HEK293 (cell line): ENCODE results near the gene EGFL8.

Source experiments
- CTCF ChIA-PET: fragments of 350-600 bp; formaldehyde crosslinking; extraction: SDS; loops from one replicate; lab custom pipeline; 2021; ENCODE audit warnings: antibody characterized with exemption; lab: Yijun Ruan, JAX
- POLR2A ChIA-PET: fragments of 300-600 bp; formaldehyde crosslinking; extraction: SDS; loops from one replicate; lab custom pipeline; 2020; ENCODE audit warnings: antibody characterized with exemption, inconsistent platforms; lab: Yijun Ruan, JAX
- H3K27ac ChIP-seq: fragments of 200-500 bp; sonication (Bioruptor generic); 2 replicates; pipeline ENCODE4 v1.5.1; 2014; ENCODE audit warnings: low read depth, low read length, control low read depth, inconsistent platforms; ENCODE audit errors: extremely low read depth
- H3K36me3 ChIP-seq, 2 experiments: fragments of 200-500 bp in 1 of 2; sonication (Bioruptor generic) in 1 of 2; 1 replicate in 1 of 2; 2 replicates in 1 of 2; pipeline ENCODE4 v1.5.1; 2014 to 2017; ENCODE audit warnings: inconsistent platforms in 2 of 2, low read length in 2 of 2; ENCODE audit not compliant: control insufficient read depth in 2 of 2, insufficient read depth in 1 of 2
- H3K4me1 ChIP-seq: fragments of 200-500 bp; sonication (Bioruptor generic); 2 replicates; pipeline ENCODE4 v1.5.1; 2014; ENCODE audit warnings: mild to moderate bottlenecking, low read length, inconsistent platforms; ENCODE audit not compliant: control insufficient read depth, insufficient read depth
- H3K4me3 ChIP-seq: 2 replicates; pipeline ENCODE4 v1.5.1; 2011; ENCODE audit warnings: low read depth, mild to moderate bottlenecking, control low read depth, low read length, moderate library complexity
- H3K9me3 ChIP-seq: fragments of 200-500 bp; sonication (Bioruptor generic); 2 replicates; pipeline ENCODE4 v1.5.1; 2014; ENCODE audit warnings: low read depth, low read length, inconsistent platforms; ENCODE audit not compliant: control insufficient read depth, insufficient read depth
- HOXD13 ChIP-seq: sonication (generic); formaldehyde crosslinking; IDR thresholded peaks from 2 replicates; pipeline ENCODE4 v1.8.0; 2022; ENCODE audit warnings: missing genetic modification reagents, borderline replicate concordance
- IKZF3 ChIP-seq: fragments of 450-650 bp; IDR thresholded peaks from 2 replicates; pipeline ENCODE4 v1.5.0; 2018; ENCODE audit warnings: missing biosample characterization, mild to moderate bottlenecking, missing genetic modification characterization, moderate library complexity
- KLF7 ChIP-seq: fragments of 450-650 bp; formaldehyde crosslinking; IDR thresholded peaks from 2 replicates; pipeline ENCODE4 v1.5.1; 2016; ENCODE audit warnings: missing biosample characterization, missing genetic modification characterization, borderline replicate concordance
- KLF9 ChIP-seq: fragments of 450-650 bp; formaldehyde crosslinking; IDR thresholded peaks from 2 replicates; pipeline ENCODE4 v1.5.1; 2016; ENCODE audit warnings: missing biosample characterization, missing genetic modification characterization, low read depth
- MEIS1 ChIP-seq: sonication (generic); formaldehyde crosslinking; IDR thresholded peaks from 2 replicates; pipeline ENCODE4 v1.8.1; 2022; ENCODE audit warnings: missing genetic modification reagents, mild to moderate bottlenecking, borderline replicate concordance
- SCRT2 ChIP-seq: fragments of 450-650 bp; formaldehyde crosslinking; IDR thresholded peaks from 2 replicates; pipeline ENCODE4 v1.5.1; 2016; ENCODE audit warnings: missing biosample characterization, missing genetic modification characterization
- SP2 ChIP-seq: fragments of 450-650 bp; formaldehyde crosslinking; IDR thresholded peaks from 2 replicates; pipeline ENCODE4 v1.5.1; 2016; ENCODE audit warnings: missing biosample characterization, missing genetic modification characterization
- SP3 ChIP-seq: fragments of 450-650 bp; formaldehyde crosslinking; IDR thresholded peaks from 2 replicates; pipeline ENCODE4 v1.5.1; 2016; ENCODE audit warnings: missing biosample characterization, missing genetic modification characterization
- SP7 ChIP-seq: fragments of 450-650 bp; formaldehyde crosslinking; IDR thresholded peaks from 2 replicates; pipeline ENCODE4 v1.5.1; 2016; ENCODE audit warnings: missing biosample characterization, missing genetic modification characterization
- ZNF114 ChIP-seq: fragments of 450-650 bp; formaldehyde crosslinking; IDR thresholded peaks from 2 replicates; pipeline ENCODE4 v1.5.0; 2017; ENCODE audit warnings: missing biosample characterization, missing genetic modification characterization
- ZNF133 ChIP-seq: fragments of 450-650 bp; formaldehyde crosslinking; IDR thresholded peaks from 2 replicates; pipeline ENCODE4 v1.5.1; 2016; ENCODE audit warnings: missing biosample characterization, missing genetic modification characterization
- ZNF292 ChIP-seq: fragments of 450-650 bp; formaldehyde crosslinking; IDR thresholded peaks from 2 replicates; pipeline ENCODE4 v1.5.1; 2016; ENCODE audit warnings: low read depth, missing biosample characterization, missing genetic modification characterization, borderline replicate concordance
- ZNF433 ChIP-seq: fragments of 450-650 bp; formaldehyde crosslinking; IDR thresholded peaks from 2 replicates; pipeline ENCODE4 v1.5.1; 2016; ENCODE audit warnings: missing biosample characterization, missing genetic modification characterization, low read depth
- ZNF48 ChIP-seq: fragments of 450-650 bp; formaldehyde crosslinking; IDR thresholded peaks from 2 replicates; pipeline ENCODE4 v1.5.1; 2016; ENCODE audit warnings: missing biosample characterization, missing genetic modification characterization
- ZNF768 ChIP-seq: fragments of 450-650 bp; formaldehyde crosslinking; IDR thresholded peaks from 2 replicates; pipeline ENCODE4 v1.5.1; 2018; ENCODE audit warnings: missing biosample characterization, mild to moderate bottlenecking, missing genetic modification characterization
- ZNF792 ChIP-seq: fragments of 450-650 bp; formaldehyde crosslinking; IDR thresholded peaks from 2 replicates; pipeline ENCODE4 v1.5.1; 2016; ENCODE audit warnings: missing biosample characterization, missing genetic modification characterization
- TF ChIP-seq, protein P1 (sequence below): fragments of 450-650 bp; formaldehyde crosslinking; IDR thresholded peaks from 2 replicates; pipeline ENCODE4 v1.5.1; 2017; ENCODE audit warnings: missing biosample characterization, missing genetic modification characterization
- TF ChIP-seq, protein P2 (sequence below): fragments of 450-650 bp; formaldehyde crosslinking; IDR thresholded peaks from 2 replicates; pipeline ENCODE4 v1.5.1; 2017; ENCODE audit warnings: missing biosample characterization, mild to moderate bottlenecking, missing genetic modification characterization, moderate library complexity

Gene EGFL8

DNA sequence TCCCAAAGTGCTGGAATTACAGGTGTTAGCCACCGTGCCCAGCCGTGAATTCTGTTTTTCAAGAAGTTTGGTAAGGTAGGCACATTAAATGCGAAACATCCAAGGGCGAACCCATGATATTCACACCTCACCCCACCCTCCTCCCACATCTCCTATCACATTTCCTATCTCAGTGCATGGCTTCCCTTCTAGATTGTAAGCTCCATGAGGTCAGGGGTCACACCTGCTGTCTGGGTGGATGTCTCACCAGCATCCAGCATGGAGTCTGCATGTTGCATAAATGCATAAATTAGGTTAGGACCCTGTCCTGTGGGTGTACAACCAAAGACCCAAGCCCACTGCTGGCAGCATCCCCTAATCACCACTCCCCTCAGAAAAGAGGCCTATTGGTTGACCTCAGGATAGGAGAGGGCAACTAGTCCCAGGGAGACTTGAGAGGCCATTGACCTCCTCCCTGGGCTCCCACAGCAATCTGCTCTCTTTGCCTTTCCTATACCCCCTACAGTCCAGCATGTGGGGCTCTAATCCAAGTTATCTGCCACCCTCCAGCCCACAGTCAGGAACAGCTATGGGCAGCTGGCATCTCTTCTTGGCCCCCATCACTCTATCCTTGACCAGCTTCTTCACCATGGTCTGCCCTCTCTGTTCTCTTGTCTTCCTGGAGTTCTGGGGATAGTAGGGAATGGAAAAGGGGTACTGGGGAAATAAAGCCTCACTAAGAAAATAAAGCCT, 16.8 kb upstream of the EGFL8 start:
- H3K4me3 ChIP-seq: no peak overlapping the region
- no peaks in the 10 kb centered on the region for H3K36me3 ChIP-seq
- CTCF ChIA-PET: interaction anchor here (0.6 to 2.1 kb wide), 3 partner anchors 29 to 639 kb away, joined by 3 to 9 read pairs (median 5); no protein-coding TSS in a partner anchor
- H3K9me3 ChIP-seq: no peaks in the 10 kb centered on the region
- no peak for TF ChIP-seq IKZF3 (tag by site-specific recombination)
- TF ChIP-seq ZNF133 (tag by site-specific recombination): no peak
- no peak for TF ChIP-seq ZNF768 (tag by site-specific recombination)
- no peak for TF ChIP-seq KLF7
- TF ChIP-seq ZNF292 (tag by site-specific recombination): no peak
- TF ChIP-seq ZNF48 (tag by site-specific recombination): no peak
- no peak for TF ChIP-seq ZNF114
- TF ChIP-seq, protein P1, sequence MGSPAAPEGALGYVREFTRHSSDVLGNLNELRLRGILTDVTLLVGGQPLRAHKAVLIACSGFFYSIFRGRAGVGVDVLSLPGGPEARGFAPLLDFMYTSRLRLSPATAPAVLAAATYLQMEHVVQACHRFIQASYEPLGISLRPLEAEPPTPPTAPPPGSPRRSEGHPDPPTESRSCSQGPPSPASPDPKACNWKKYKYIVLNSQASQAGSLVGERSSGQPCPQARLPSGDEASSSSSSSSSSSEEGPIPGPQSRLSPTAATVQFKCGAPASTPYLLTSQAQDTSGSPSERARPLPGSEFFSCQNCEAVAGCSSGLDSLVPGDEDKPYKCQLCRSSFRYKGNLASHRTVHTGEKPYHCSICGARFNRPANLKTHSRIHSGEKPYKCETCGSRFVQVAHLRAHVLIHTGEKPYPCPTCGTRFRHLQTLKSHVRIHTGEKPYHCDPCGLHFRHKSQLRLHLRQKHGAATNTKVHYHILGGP (tag by site-specific recombination): no peak
- TF ChIP-seq MEIS1 (CRISPR knock-in tag): no peak
- TF ChIP-seq ZNF792 (tag by site-specific recombination): no peak
- no peak for TF ChIP-seq HOXD13 (CRISPR knock-in tag)
- TF ChIP-seq, all 188 proteins: peak for 0
- peaks cover 7% of the 10 kb centered on the region; the same call in 1 of the 2 replicates for H3K4me1 ChIP-seq
- POLR2A ChIA-PET: interaction anchor here (0.9 to 3.2 kb wide), 3 partner anchors 17 to 249 kb away, joined by 3 to 26 read pairs (median 4); partner anchors contain the start of gene FKBPL
- H3K27ac ChIP-seq: no peak overlapping the region

DNA sequence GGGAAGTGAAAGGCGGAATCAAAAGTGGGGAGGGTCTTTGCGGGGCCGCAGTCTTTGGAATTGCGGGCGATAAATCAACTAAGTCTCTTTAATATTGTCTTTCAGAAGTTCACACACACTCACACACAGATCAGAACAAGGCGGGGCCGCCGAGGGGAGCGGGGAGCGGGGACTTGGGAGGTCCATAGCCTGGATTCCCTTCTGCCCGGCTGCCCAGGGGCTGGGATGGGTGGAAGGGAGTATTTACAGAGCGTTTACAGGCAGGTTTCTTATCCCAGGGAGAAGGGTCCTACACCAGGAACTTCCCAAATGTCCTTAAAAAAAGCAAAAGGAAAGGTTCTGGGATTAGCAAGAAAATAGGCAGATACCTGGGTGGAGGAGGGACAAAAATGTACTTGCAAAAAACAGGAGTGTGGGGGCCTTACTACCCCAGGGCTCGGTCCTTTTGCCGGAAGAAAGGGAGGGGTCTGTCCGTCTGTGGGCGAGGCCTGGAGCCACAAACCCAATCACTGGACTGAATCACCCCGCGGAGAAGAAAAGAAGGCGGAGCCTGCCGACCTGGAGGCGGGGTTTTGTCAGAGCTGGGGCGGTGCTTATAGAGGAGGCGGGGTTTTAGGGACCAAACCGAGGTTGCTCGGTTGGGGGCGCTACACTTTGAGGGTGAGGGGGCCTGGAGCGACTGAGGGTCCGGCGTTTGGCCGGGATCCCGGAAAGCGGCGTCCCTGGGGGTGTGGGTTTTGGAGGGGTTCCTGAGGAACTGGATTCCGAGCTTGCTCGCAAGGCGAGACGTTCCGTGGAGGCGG, 15.9 kb upstream of the EGFL8 start:
- POLR2A ChIA-PET: interaction anchor here (0.9 to 1.2 kb wide), 2 partner anchors 19 to 250 kb away, joined by 3 to 4 read pairs; partner anchors contain the start of gene FKBPL
- Histone ChIP-seq H3K9me3 (no peaks in the 10 kb centered on the region), H3K4me3 (no peak overlapping the region), H3K27ac (no peak overlapping the region)
- CTCF ChIA-PET: interaction anchor here (0.6 to 2.1 kb wide), 3 partner anchors 30 to 638 kb away, joined by 3 to 9 read pairs (median 3); no protein-coding TSS in a partner anchor
- TF ChIP-seq KLF9 (tag by site-specific recombination): no peak
- TF ChIP-seq SP3 (tag by site-specific recombination): peak; percentile 38; the same call in 1 of the 2 replicates
- TF ChIP-seq SP2 (tag by site-specific recombination): peak; percentile 29
- no peak for TF ChIP-seq SP7 (tag by site-specific recombination)
- TF ChIP-seq, all 188 proteins: peak for 2
- Histone ChIP-seq H3K4me1 (peaks cover 9% of the 10 kb centered on the region; the same call in 1 of the 2 replicates), H3K36me3 (no peaks in the 10 kb centered on the region)

DNA sequence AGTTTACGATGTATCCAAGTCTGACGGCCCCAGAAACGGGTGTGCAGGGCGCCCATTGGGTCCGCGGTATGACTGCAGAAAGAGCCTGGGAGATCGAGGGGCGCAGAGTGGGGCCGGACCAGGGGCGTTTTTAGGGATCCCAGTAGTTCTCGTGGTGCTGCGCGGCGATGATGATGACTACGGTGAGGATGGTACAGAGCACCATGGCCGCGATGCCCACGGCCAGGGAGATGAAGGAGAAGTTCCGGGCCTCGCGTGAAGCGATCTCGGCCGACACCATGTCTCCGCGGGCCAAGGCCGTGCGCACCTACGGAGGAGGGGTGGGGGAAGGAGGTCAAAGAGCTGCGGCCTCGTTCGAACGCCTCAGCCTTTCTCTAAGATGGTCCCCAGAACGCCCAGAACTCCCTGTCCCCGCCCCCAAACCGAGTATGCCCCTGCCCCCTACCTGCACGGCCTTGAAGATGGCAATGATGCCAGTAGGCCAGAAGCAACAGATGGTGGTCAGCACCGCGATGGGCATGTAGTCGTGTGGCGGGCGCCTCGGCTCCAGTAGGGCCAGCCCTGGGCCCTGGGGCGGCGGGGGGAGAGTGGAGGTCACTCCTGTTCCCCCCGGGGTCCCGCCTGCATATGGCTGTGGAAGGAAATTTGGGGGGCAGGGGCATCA, 15.2 kb upstream of the EGFL8 start:
- no peak for TF ChIP-seq ZNF433
- TF ChIP-seq, protein P2, sequence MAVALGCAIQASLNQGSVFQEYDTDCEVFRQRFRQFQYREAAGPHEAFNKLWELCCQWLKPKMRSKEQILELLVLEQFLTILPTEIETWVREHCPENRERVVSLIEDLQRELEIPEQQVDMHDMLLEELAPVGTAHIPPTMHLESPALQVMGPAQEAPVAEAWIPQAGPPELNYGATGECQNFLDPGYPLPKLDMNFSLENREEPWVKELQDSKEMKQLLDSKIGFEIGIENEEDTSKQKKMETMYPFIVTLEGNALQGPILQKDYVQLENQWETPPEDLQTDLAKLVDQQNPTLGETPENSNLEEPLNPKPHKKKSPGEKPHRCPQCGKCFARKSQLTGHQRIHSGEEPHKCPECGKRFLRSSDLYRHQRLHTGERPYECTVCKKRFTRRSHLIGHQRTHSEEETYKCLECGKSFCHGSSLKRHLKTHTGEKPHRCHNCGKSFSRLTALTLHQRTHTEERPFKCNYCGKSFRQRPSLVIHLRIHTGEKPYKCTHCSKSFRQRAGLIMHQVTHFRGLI: no peak
- TF ChIP-seq SCRT2 (tag by site-specific recombination): peak; percentile 45; the same call in 1 of the 2 replicates
- TF ChIP-seq, all 188 proteins: peak for 1
- POLR2A ChIA-PET: no interaction called here
- Histone ChIP-seq H3K36me3 (no peaks in the 10 kb centered on the region), H3K27ac (no peak overlapping the region), H3K9me3 (no peaks in the 10 kb centered on the region), H3K4me1 (peaks cover 9% of the 10 kb centered on the region; the same call in 1 of the 2 replicates), H3K4me3 (no peak overlapping the region)
- CTCF ChIA-PET: no interaction called here
